ENCODE measurements around the gene CHTF18. TPM values are rescaled to one million over a fixed set of nuclear protein-coding genes. Genes with fewer than 3 reads are reported as not detected.

The CHTF18 gene
- total and polyA plus RNA-seq, 9 of the 15 experiments (the other 6 are each of a cell fraction or from before 2014, with no cell fraction given), result 2.5 to 123 (median 17.0) TPM

DNA sequence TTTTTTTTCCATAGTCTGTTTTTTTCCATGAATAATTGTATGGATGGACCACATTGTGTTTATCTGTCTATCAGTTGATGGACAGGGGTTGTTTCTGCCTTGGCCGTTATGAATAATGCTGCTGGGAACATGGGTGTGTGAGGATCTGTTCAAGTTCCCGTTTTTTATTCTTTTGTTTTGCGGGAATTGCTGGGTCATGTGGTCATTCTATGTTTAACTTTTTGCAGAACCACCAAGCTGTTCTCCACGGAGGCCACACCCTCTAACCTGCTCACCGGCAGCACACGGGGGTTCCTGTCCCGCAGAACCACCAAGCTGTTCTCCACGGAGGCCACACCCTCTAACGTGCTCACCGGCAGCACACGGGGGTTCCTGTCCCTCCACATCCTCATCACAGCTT is 33.8 kb upstream of the CHTF18 start (continued):
- TF ChIP-seq, protein P1, sequence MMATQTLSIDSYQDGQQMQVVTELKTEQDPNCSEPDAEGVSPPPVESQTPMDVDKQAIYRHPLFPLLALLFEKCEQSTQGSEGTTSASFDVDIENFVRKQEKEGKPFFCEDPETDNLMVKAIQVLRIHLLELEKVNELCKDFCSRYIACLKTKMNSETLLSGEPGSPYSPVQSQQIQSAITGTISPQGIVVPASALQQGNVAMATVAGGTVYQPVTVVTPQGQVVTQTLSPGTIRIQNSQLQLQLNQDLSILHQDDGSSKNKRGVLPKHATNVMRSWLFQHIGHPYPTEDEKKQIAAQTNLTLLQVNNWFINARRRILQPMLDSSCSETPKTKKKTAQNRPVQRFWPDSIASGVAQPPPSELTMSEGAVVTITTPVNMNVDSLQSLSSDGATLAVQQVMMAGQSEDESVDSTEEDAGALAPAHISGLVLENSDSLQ (IDR thresholded peaks at IDR 0.05), result peak; percentile 93
- TF ChIP-seq USF1 (CRISPR knock-in tag; IDR thresholded peaks at IDR 0.05) (peak; percentile 49; the same call in 1 of the 2 replicates), NRF1 (conservative IDR thresholded peaks at IDR 0.05 in 1 of 2, IDR thresholded peaks at IDR 0.05 in 1 of 2) (peak in 1 of 2 experiments; percentile 9; a peak in 1 of 4 replicates), POLR3A (IDR thresholded peaks at IDR 0.05; ENCODE audit: borderline replicate concordance, extremely low read depth, insufficient read depth, insufficient read length) (no peak), SMARCE1 (IDR thresholded peaks at IDR 0.05) (0 out of 2 replicates have a peak, but pooled peaks have one; percentile 17), SIN3B (IDR thresholded peaks at IDR 0.05; ENCODE audit: low read depth) (no peak), SOX6 (IDR thresholded peaks at IDR 0.05) (peak; percentile 76; the same call in 1 of the 2 replicates), ZFP1 (CRISPR knock-in tag; IDR thresholded peaks at IDR 0.05) (no peak), FOXK2 (conservative IDR thresholded peaks at IDR 0.05 in 1 of 2, IDR thresholded peaks at IDR 0.05 in 1 of 2; ENCODE audit: low read depth in 2 of 2) (peak in 1 of 2 experiments; percentile 58; a peak in 1 of 4 replicates), L3MBTL2 (IDR thresholded peaks at IDR 0.05) (peak; percentile 42; the same call in 1 of the 2 replicates), ZNF740 (CRISPR knock-in tag; IDR thresholded peaks at IDR 0.05) (no peak), ZNF740 (tag; IDR thresholded peaks at IDR 0.05) (no peak), KAT2B (IDR thresholded peaks at IDR 0.05; ENCODE audit: low read depth, low read length) (no peak), HDAC6 (IDR thresholded peaks at IDR 0.05; ENCODE audit: low read depth, low read length) (no peak)
- TF ChIP-seq, protein P2, sequence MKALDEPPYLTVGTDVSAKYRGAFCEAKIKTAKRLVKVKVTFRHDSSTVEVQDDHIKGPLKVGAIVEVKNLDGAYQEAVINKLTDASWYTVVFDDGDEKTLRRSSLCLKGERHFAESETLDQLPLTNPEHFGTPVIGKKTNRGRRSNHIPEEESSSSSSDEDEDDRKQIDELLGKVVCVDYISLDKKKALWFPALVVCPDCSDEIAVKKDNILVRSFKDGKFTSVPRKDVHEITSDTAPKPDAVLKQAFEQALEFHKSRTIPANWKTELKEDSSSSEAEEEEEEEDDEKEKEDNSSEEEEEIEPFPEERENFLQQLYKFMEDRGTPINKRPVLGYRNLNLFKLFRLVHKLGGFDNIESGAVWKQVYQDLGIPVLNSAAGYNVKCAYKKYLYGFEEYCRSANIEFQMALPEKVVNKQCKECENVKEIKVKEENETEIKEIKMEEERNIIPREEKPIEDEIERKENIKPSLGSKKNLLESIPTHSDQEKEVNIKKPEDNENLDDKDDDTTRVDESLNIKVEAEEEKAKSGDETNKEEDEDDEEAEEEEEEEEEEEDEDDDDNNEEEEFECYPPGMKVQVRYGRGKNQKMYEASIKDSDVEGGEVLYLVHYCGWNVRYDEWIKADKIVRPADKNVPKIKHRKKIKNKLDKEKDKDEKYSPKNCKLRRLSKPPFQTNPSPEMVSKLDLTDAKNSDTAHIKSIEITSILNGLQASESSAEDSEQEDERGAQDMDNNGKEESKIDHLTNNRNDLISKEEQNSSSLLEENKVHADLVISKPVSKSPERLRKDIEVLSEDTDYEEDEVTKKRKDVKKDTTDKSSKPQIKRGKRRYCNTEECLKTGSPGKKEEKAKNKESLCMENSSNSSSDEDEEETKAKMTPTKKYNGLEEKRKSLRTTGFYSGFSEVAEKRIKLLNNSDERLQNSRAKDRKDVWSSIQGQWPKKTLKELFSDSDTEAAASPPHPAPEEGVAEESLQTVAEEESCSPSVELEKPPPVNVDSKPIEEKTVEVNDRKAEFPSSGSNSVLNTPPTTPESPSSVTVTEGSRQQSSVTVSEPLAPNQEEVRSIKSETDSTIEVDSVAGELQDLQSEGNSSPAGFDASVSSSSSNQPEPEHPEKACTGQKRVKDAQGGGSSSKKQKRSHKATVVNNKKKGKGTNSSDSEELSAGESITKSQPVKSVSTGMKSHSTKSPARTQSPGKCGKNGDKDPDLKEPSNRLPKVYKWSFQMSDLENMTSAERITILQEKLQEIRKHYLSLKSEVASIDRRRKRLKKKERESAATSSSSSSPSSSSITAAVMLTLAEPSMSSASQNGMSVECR (CRISPR knock-in tag; IDR thresholded peaks at IDR 0.05), result no peak
